Activated T-cell treated with anti-CD3 and anti-CD28 coated beads, Interleukin-2, amount 50 U/mL, for 4 hours (primary cell): ENCODE results near the gene TAF11L12. TPM values are rescaled to one million over a fixed set of nuclear protein-coding genes. Genes with fewer than 3 reads are reported as not detected.
"Not testable (repeated sequence)": the region's sequence is repeated elsewhere in the genome, so short reads cannot be mapped to it uniquely, and the experiment has no call there.

Source experiments
- ATAC-seq, 2 donors: fragments of 200-7000 bp; cut with Tn5 transposase; one replicate each; pipeline ENCODE4 v1.10.0; 2021
- DNase-seq: peaks from one replicate; pipeline ENCODE4 v3.0.0-alpha.2; 2020
- H3K27me3 Mint-ChIP-seq: one replicate; pipeline ENCODE4 v1.8.0; 2021; ENCODE audit warnings: low read depth, mixed read lengths
- H3K36me3 Mint-ChIP-seq: one replicate; pipeline ENCODE4 v1.8.0; 2022; ENCODE audit warnings: mixed read lengths; ENCODE audit not compliant: insufficient read depth
- H3K4me1 Mint-ChIP-seq: one replicate; pipeline ENCODE4 v1.8.0; 2021; ENCODE audit warnings: low read depth, mixed read lengths
- H3K4me3 Mint-ChIP-seq: one replicate; pipeline ENCODE4 v1.8.0; 2021; ENCODE audit warnings: mild to moderate bottlenecking, moderate library complexity, mixed read lengths
- H3K9me3 Mint-ChIP-seq: one replicate; pipeline ENCODE4 v1.8.0; 2021; ENCODE audit warnings: mixed read lengths
- total RNA-seq, 3 donors: library from RNA; stranded (reverse); gene quantifications; one replicate each; pipeline ENCODE4 v1.2.1, GENCODE V29; 2021

Gene TAF11L12
- total RNA-seq: not detected

DNA sequence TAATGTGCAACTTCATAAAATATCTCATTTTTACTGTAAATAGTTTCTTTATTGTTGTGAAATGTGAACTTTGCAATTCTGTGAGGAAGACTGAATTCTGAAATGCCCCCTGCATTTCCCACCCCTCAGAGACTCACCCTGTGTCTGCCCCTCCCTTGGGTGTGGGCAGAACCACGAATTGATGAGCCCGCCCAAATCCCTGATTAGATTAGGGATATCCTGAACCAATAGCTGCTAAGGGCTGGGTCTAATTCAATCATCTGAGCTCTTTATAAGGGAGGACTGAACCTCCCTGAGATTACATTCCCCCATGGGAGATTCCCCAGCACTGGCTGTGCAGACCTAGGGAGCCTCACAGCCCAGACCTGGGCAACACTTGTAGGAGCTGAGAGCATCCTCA is at the start of gene TAF11L12:
Gene TAF11L12 (plus strand): TSS at position 301 of the 400 bp plus-strand sequence.
- H3K4me1 Mint-ChIP-seq, H3K4me3 Mint-ChIP-seq, H3K36me3 Mint-ChIP-seq, ATAC-seq, DNase-seq, H3K27me3 Mint-ChIP-seq: not testable (repeated sequence)
- peaks cover 16% of the 10 kb centered on the region for H3K9me3 Mint-ChIP-seq

DNA sequence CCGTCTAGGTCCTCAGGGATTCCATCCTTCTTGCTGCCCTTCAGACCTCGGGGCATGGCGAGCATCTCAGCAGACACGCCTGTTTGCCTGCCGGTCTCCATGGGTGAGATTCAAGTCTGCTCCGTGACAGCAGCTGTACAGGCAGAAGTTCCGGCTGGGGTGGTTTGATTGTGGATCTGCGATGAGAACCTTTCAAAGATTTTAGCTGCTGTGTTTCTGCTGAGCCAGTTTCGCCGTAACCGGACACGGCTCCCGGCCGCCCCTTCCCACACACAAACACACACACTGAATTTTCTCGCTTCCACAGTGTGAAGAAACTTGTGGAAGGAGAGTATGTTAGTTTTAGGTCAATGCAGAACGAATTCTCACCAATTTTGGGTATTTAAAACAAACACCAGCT is 24.5 kb upstream of the TAF11L12 start, which contains the start of gene TAF11L7:
Gene TAF11L7 (minus strand): TSS at position 101 of the 400 bp plus-strand sequence.
- not testable (repeated sequence) for ATAC-seq, H3K9me3 Mint-ChIP-seq, H3K4me3 Mint-ChIP-seq, H3K27me3 Mint-ChIP-seq, H3K36me3 Mint-ChIP-seq, DNase-seq, H3K4me1 Mint-ChIP-seq

DNA sequence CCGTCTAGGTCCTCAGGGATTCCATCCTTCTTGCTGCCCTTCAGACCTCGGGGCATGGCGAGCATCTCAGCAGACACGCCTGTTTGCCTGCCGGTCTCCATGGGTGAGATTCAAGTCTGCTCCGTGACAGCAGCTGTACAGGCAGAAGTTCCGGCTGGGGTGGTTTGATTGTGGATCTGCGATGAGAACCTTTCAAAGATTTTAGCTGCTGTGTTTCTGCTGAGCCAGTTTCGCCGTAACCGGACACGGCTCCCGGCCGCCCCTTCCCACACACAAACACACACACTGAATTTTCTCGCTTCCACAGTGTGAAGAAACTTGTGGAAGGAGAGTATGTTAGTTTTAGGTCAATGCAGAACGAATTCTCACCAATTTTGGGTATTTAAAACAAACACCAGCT is 19.3 kb upstream of the TAF11L12 start, which contains the start of gene TAF11L8:
Gene TAF11L8 (minus strand): TSS at position 101 of the 400 bp plus-strand sequence.
- H3K9me3 Mint-ChIP-seq, DNase-seq, ATAC-seq, H3K36me3 Mint-ChIP-seq, H3K4me3 Mint-ChIP-seq, H3K27me3 Mint-ChIP-seq, H3K4me1 Mint-ChIP-seq: not testable (repeated sequence)

DNA sequence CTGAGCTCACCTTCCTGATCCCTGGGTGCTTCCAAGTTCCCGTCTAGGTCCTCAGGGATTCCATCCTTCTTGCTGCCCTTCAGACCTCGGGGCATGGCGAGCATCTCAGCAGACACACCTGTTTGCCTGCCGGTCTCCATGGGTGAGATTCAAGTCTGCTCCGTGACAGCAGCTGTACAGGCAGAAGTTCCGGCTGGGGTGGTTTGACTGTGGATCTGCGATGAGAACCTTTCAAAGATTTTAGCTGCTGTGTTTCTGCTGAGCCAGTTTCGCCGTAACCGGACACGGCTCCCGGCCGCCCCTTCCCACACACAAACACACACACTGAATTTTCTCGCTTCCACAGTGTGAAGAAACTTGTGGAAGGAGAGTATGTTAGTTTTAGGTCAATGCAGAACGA is 15.9 kb upstream of the TAF11L12 start, which contains the start of gene TAF11L9:
Gene TAF11L9 (minus strand): TSS at position 140 of the 400 bp plus-strand sequence.
- not testable (repeated sequence) for H3K27me3 Mint-ChIP-seq, H3K36me3 Mint-ChIP-seq, H3K4me3 Mint-ChIP-seq, DNase-seq, H3K4me1 Mint-ChIP-seq, H3K9me3 Mint-ChIP-seq, ATAC-seq

DNA sequence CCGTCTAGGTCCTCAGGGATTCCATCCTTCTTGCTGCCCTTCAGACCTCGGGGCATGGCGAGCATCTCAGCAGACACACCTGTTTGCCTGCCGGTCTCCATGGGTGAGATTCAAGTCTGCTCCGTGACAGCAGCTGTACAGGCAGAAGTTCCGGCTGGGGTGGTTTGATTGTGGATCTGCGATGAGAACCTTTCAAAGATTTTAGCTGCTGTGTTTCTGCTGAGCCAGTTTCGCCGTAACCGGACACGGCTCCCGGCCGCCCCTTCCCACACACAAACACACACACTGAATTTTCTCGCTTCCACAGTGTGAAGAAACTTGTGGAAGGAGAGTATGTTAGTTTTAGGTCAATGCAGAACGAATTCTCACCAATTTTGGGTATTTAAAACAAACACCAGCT is 12.5 kb upstream of the TAF11L12 start, which contains the start of gene TAF11L10:
Gene TAF11L10 (minus strand): TSS at position 101 of the 400 bp plus-strand sequence.
- not testable (repeated sequence) for H3K4me3 Mint-ChIP-seq, H3K36me3 Mint-ChIP-seq, ATAC-seq

DNA sequence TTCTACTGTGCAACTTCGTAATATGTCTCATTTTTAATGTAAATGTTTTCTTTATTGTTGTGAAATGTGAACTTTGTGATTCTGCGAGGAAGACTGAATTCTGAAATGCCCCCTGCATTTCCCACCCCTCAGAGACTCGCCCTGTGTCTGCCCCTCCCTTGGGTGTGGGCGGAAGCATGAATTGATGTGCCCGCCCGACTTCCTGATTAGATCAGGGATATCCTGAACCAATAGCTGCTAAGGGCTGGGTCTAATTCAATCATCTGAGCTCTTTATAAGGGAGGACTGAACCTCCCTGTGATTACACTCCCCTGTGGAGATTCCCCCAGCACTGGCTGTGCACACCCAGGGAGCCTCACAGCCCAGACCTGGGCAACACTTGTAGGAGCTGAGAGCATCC is 6.3 kb upstream of the TAF11L12 start, which contains the start of gene TAF11L11:
Gene TAF11L11 (plus strand): TSS at position 304 of the 400 bp plus-strand sequence.
- H3K27me3 Mint-ChIP-seq, H3K4me1 Mint-ChIP-seq, H3K36me3 Mint-ChIP-seq, H3K4me3 Mint-ChIP-seq, DNase-seq, ATAC-seq: not testable (repeated sequence)
- H3K9me3 Mint-ChIP-seq: peaks cover 12% of the 10 kb centered on the region

More for the DNA sequence above, 12.5 kb upstream of the TAF11L12 start, which contains the start of gene TAF11L10:
- H3K9me3 Mint-ChIP-seq, H3K4me1 Mint-ChIP-seq, H3K27me3 Mint-ChIP-seq, DNase-seq: not testable (repeated sequence)

DNA sequence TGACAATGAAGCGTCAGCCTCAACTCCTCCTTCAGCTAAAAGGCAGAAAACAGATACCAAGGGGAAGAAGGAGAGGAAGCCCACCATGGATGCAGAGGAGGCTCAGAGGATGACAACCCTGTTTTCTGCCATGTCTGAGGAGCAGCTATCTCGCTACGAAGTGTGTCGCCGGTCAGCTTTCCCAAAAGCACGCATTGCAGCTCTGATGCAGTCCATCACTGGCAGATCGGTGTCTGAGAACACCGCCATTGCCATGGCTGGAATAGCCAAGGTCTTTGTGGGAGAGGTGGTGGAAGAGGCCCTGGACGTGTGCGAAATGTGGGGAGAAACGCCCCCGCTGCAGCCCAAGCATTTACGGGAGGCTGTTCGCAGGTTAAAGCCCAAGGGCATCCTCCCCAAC is 5.2 kb upstream of the TAF11L12 start:
- Mint-ChIP-seq H3K4me3 (no peak overlapping the region), H3K4me1 (no peaks in the 10 kb centered on the region), H3K27me3 (no peaks in the 10 kb centered on the region), H3K9me3 (peaks cover 12% of the 10 kb centered on the region), H3K36me3 (no peaks in the 10 kb centered on the region)
- DNase-seq (no peak), ATAC-seq (no peak)

DNA sequence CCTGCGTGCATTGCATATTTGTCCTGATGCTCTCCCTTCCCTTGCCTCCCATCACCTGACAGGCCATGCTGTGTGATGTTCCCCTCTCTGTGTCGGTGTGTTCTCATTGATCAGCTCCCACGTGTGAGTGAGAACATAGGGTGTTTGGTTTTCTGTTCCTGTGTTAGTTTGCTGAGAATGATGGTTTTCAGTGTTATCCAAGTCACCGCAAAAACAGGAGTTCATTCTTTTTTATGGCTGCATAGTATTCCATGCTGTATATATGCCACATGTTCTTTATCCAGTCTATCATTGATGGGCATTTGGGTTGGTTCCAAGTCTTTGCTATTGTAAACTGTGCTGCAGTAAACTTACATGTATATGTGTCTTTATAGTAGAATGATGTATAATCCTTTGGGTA is 2.7 kb upstream of the TAF11L12 start:
- not testable (repeated sequence) for H3K27me3 Mint-ChIP-seq, H3K36me3 Mint-ChIP-seq, DNase-seq, H3K4me1 Mint-ChIP-seq, H3K4me3 Mint-ChIP-seq, ATAC-seq
- peaks cover 14% of the 10 kb centered on the region for H3K9me3 Mint-ChIP-seq

DNA sequence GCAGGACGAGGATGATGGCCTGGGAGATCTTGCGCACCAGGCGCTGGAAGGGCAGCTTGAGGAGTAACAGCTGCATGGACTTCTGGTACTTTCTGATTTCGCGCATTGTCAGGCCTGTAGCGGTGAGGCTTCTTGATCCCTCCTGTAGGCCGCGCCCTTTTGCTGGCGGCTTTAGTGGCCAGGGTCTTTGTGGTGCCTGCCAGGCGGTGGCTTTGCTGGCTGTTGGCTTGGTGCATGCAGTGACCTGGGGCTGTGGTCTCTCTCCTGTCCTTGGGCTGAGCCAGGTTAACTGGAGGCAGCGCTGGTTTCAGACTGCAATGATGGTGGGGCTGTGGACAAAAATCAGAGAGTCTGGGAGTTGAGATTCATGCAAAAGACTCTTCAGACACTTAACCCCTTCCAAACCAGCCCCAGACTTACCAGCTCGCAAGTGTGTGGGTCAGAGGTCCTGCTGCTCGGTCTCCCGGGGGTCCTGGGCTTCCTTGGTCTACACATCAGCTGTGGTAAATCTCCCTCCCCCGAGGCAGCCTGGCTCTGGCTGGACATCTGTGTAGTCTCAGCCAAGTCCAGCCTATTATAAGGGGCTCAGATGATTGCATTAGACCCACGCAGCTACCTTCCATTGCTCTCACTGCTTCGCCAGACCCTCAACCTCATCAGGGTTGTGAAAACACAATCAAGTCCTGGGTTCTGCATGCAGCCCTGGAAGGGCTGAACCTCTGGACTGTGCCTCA is 4.8 kb downstream of the TAF11L12 start:
- H3K36me3 Mint-ChIP-seq: no peaks in the 10 kb centered on the region
- H3K9me3 Mint-ChIP-seq: peaks cover 11% of the 10 kb centered on the region
- no peaks in the 10 kb centered on the region for H3K27me3 Mint-ChIP-seq
- H3K4me3 Mint-ChIP-seq: no peak overlapping the region
- ATAC-seq: no peak
- no peak for DNase-seq
- H3K4me1 Mint-ChIP-seq: no peaks in the 10 kb centered on the region

DNA sequence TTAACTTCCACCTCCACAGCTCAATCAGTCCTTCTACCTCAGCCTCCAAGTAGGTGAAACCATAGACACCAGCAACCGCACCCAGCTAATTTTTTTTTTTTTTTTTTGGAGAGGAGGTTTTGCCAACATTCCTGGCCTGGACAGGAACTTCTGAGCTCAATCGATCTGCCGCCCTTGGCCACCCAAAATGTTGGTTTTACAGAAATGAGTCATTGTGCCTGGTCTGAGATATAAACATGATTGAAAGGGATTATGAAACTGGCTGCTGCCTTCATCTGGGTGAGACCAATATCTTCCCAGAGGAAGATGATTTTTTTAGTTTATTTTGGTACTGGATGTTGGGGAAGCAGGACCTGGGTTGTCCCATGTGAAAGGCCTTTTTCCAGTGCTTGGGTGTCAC is 9.2 kb downstream of the TAF11L12 start:
- no peak overlapping the region for H3K4me3 Mint-ChIP-seq

DNA sequence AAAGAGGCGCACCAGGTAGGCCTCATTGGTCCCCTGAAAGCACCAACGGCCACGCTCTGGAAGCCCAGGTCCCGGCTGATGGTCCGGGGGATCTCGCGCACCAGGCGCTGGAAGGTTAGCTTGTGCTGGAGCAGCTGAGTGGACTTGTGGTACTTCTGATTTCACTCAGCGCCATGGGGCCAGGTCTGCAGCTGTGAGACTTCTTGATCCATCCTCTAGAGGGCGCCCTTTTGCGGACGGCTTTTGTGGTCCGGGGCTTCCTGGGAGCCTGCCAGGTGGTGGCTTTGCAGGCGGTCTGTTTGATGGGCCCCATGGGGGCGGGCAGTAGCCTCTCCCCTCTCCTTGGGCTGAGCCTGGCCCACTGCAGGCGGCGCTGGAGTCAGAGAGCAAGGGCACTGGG is 10.4 kb downstream of the TAF11L12 start:
- no peaks in the 10 kb centered on the region for H3K9me3 Mint-ChIP-seq
- no peaks in the 10 kb centered on the region for H3K4me1 Mint-ChIP-seq
- ATAC-seq (no peak), DNase-seq (no peak)
- no peak overlapping the region for H3K4me3 Mint-ChIP-seq
- no peaks in the 10 kb centered on the region for H3K27me3 Mint-ChIP-seq
- H3K36me3 Mint-ChIP-seq: no peaks in the 10 kb centered on the region

More for the DNA sequence above, 9.2 kb downstream of the TAF11L12 start:
- Mint-ChIP-seq H3K9me3 (peaks cover 3% of the 10 kb centered on the region), H3K27me3 (no peaks in the 10 kb centered on the region), H3K4me1 (no peaks in the 10 kb centered on the region), H3K36me3 (no peaks in the 10 kb centered on the region)
- DNase-seq: no peak
- no peak for ATAC-seq

DNA sequence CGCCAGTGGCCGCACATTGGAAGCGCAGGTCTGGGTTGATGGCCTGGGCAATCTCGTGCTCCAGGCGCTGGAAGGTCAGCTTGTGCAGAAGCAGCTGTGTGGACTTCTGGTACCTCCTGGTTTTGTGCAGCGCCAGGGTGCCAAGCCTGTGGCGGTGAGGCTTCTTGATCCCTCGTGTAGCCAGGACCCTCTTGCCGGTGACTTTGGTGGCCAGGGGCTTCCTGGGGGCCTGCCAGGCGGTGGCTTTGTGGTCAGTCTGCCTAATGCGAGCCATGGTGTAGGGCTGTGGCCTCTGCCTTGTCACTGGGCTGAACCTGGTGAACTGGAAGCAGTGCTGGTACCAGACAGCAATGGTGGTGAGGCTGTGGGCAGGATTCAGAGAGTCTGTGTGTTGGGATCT is 15.5 kb downstream of the TAF11L12 start:
- Mint-ChIP-seq H3K36me3 (no peaks in the 10 kb centered on the region), H3K4me3 (no peak overlapping the region), H3K4me1 (no peaks in the 10 kb centered on the region), H3K9me3 (no peaks in the 10 kb centered on the region), H3K27me3 (no peaks in the 10 kb centered on the region)
- ATAC-seq (no peak), DNase-seq (no peak)

DNA sequence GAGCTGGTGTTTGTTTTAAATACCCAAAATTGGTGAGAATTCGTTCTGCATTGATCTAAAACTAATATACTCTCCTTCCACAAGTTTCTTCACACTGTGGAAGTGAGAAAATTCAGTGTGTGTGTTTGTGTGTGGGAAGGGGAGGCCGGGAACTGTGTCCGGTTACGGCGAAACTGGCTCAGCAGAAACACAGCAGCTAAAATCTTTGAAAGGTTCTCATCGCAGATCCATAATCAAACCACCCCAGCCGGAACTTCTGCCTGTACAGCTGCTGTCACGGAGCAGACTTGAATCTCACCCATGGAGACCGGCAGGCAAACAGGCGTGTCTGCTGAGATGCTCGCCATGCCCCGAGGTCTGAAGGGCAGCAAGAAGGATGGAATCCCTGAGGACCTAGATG is 21.6 kb downstream of the TAF11L12 start, which contains the start of gene TAF11L13:
Gene TAF11L13 (plus strand): TSS at position 301 of the 400 bp plus-strand sequence.
- H3K4me3 Mint-ChIP-seq, ATAC-seq, H3K36me3 Mint-ChIP-seq, DNase-seq, H3K9me3 Mint-ChIP-seq, H3K4me1 Mint-ChIP-seq, H3K27me3 Mint-ChIP-seq: not testable (repeated sequence)

DNA sequence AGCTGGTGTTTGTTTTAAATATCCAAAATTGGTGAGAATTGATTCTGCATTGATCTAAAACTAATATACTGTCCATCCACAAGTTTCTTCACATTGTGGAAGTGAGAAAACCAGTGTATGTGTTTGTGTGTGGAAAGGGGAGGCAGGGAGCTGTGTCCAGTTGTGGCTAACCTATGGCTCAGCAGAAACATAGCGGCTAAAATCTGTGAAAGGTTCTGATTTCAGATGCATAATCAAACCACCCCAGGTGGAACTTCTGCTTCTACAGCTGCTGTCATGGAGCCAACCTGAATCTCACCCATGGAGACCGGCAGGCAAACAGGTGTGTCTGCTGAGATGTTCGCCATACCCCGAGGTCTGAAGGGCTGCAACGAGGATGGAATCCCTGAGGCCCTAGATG is 24.0 kb downstream of the TAF11L12 start, which contains the start of gene TAF11L14:
Gene TAF11L14 (plus strand): TSS at position 301 of the 400 bp plus-strand sequence.
- Mint-ChIP-seq H3K27me3 (no peaks in the 10 kb centered on the region), H3K36me3 (no peaks in the 10 kb centered on the region), H3K4me3 (no peak within 1 kb of the TSS), H3K9me3 (peaks cover 4% of the 10 kb centered on the region), H3K4me1 (no peaks in the 10 kb centered on the region)
- DNase-seq: no peak
- no peak for ATAC-seq

DNA sequence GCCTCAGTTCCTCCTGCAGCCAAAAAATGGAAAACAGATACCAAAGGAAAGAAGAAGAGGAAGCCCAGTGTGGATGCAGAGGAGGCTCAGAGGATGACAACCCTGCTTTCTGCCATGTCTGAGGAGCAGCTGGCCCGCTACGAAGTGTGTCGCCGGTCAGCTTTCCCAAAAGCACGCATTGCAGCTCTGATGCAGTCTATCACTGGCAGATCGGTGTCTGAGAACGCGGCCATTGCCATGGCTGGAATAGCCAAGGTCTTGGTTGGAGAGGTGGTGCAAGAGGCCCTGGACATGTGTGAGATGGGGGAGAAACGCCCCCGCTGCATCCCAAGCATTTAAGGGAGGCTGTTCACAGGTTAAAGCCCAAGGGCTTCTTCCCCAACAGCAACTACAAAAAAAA is 39.0 kb downstream of the TAF11L12 start:
- not testable (repeated sequence) for H3K4me3 Mint-ChIP-seq, H3K36me3 Mint-ChIP-seq, H3K4me1 Mint-ChIP-seq, DNase-seq, H3K27me3 Mint-ChIP-seq, ATAC-seq
- H3K9me3 Mint-ChIP-seq: peaks cover 19% of the 10 kb centered on the region
